CD8-positive, alpha-beta memory T cell (primary cell): Measurements from ENCODE around the gene PTPRE. TPM values are rescaled to one million over a fixed set of nuclear protein-coding genes. Genes with fewer than 3 reads are reported as not detected.
A peak's percentile ranks its signal among the peaks of the same experiment; 100 is the strongest.

ENCODE experiments used
- CTCF ChIA-PET: fragments of 350-600 bp; sonication (Branson Sonifier 250); formaldehyde crosslinking; loops from one replicate; lab custom pipeline; 2021; ENCODE audit warnings: antibody characterized with exemption; lab: Charles Lee
- POLR2A ChIA-PET: fragments of 350-600 bp; sonication (Branson Sonifier 250); formaldehyde crosslinking; loops from one replicate; lab custom pipeline; 2021; ENCODE audit warnings: antibody characterized with exemption; lab: Charles Lee
- DNase-seq, 5 donors: peaks; one replicate each; pipeline versions ENCODE4 v3.0.0 to v3.0.0-alpha.2; 2020 to 2022; ENCODE audit warnings: mixed read lengths in 1 of 5
- H3K27ac ChIP-seq: one replicate; pipeline ENCODE4 v1.7.0; 2013; ENCODE audit warnings: low read depth, mild to moderate bottlenecking, low read length, moderate library complexity
- H3K27me3 ChIP-seq: 2 replicates; pipeline ENCODE4 v1.7.0; 2013; ENCODE audit warnings: low read length, mild to moderate bottlenecking; ENCODE audit not compliant: insufficient read depth, poor library complexity, severe bottlenecking
- H3K36me3 ChIP-seq: 2 replicates; pipeline ENCODE4 v1.7.0; 2013; ENCODE audit warnings: mild to moderate bottlenecking, low read length, moderate library complexity; ENCODE audit not compliant: insufficient read depth
- H3K4me1 ChIP-seq: 2 replicates; pipeline ENCODE4 v1.7.0; 2013; ENCODE audit warnings: mild to moderate bottlenecking, low read length, moderate library complexity; ENCODE audit not compliant: insufficient read depth
- H3K4me3 ChIP-seq: 2 replicates; pipeline ENCODE4 v1.7.0; 2013; ENCODE audit warnings: mild to moderate bottlenecking, low read length
- H3K9me3 ChIP-seq: 2 replicates; pipeline ENCODE4 v1.7.0; 2013; ENCODE audit warnings: mild to moderate bottlenecking, low read length
- H3K27ac Mint-ChIP-seq, 8 donors: one replicate each; pipeline ENCODE4 v1.8.0; 2020 to 2021; ENCODE audit warnings: mixed read lengths in 8 of 8, mild to moderate bottlenecking in 6 of 8, inconsistent platforms in 3 of 8, moderate library complexity in 3 of 8
- H3K27me3 Mint-ChIP-seq, 2 donors: one replicate each; pipeline ENCODE4 v1.8.0; 2020 to 2021; ENCODE audit warnings: mixed read lengths in 2 of 2, mild to moderate bottlenecking in 1 of 2, moderate library complexity in 1 of 2
- H3K36me3 Mint-ChIP-seq, 3 donors: one replicate each; pipeline ENCODE4 v1.8.0; 2020 to 2021; ENCODE audit warnings: mixed read lengths in 3 of 3, inconsistent platforms in 1 of 3, mild to moderate bottlenecking in 1 of 3
- H3K4me1 Mint-ChIP-seq, 3 donors: one replicate each; pipeline ENCODE4 v1.8.0; 2020 to 2021; ENCODE audit warnings: mixed read lengths in 3 of 3, inconsistent platforms in 1 of 3, mild to moderate bottlenecking in 1 of 3
- H3K4me3 Mint-ChIP-seq, 7 donors: one replicate each; pipeline ENCODE4 v1.8.0; 2020 to 2021; ENCODE audit warnings: mixed read lengths in 7 of 7, mild to moderate bottlenecking in 6 of 7, moderate library complexity in 4 of 7, inconsistent platforms in 2 of 7
- H3K9me3 Mint-ChIP-seq, 5 donors: one replicate each; pipeline ENCODE4 v1.8.0; 2020 to 2022; ENCODE audit warnings: mixed read lengths in 5 of 5, mild to moderate bottlenecking in 3 of 5, moderate library complexity in 2 of 5, inconsistent platforms in 1 of 5
- polyA plus RNA-seq: library from polyadenylated mRNA; unstranded; fragments of 300-500 nt; fragmentation: Illumina TruSeq; gene quantifications from one replicate; pipeline ENCODE4 v1.2.3, GENCODE V29; 2021
- total RNA-seq, 2 experiments: library from RNA; stranded (reverse); gene quantifications; one replicate each; pipeline ENCODE4 v1.2.3, GENCODE V29; 2021

PTPRE gene
- total and polyA plus RNA-seq, 3 experiments from 2014 or later: 25.2 to 29.5 (median 26.0) TPM

- H3K9me3 ChIP-seq: no peaks in the 10 kb centered on the region
- ChIA-PET POLR2A (interaction anchor here (0.8 kb wide), 1 partner anchor 10 kb away, joined by 3 read pairs; no protein-coding TSS in a partner anchor), CTCF (interaction anchor here (1.9 kb wide), 1 partner anchor 18 kb away, joined by 7 read pairs; no protein-coding TSS in a partner anchor)
- peaks cover 52 to 72% (median 71%) of the 10 kb centered on the region in 3 donors for H3K4me1 Mint-ChIP-seq
- H3K4me3 ChIP-seq: no peak overlapping the region
- H3K9me3 Mint-ChIP-seq: no peaks in the 10 kb centered on the region
- H3K36me3 ChIP-seq: peaks cover 41% of the 10 kb centered on the region
- H3K4me3 Mint-ChIP-seq: no peak overlapping the region
- H3K36me3 Mint-ChIP-seq: peaks cover 3 to 87% (median 21%) of the 10 kb centered on the region in 3 donors
- H3K27me3 ChIP-seq: no peaks in the 10 kb centered on the region
- peak overlapping the region in 2 of 8 donors; percentile 8 to 90 for H3K27ac Mint-ChIP-seq
- H3K4me1 ChIP-seq: peaks cover 35% of the 10 kb centered on the region
- no peak for DNase-seq
- no peaks in the 10 kb centered on the region for H3K27me3 Mint-ChIP-seq
- H3K27ac ChIP-seq: no peak overlapping the region
Measured at GRCh38 chr10:128053356-128053755, 146.5 kb downstream of the PTPRE start.

- no peaks in the 10 kb centered on the region for H3K27me3 ChIP-seq
- POLR2A ChIA-PET: no interaction called here
- peaks cover 41% of the 10 kb centered on the region for H3K36me3 ChIP-seq
- no peaks in the 10 kb centered on the region for H3K9me3 ChIP-seq
- CTCF ChIA-PET: interaction anchor here (0.8 to 1.9 kb wide), 2 partner anchors 19 to 157 kb away, joined by 4 to 7 read pairs; no protein-coding TSS in a partner anchor
- DNase-seq: no peak
- Mint-ChIP-seq H3K36me3 (peaks cover 3 to 87% (median 21%) of the 10 kb centered on the region in 3 donors), H3K27ac (peak overlapping the region in 3 of 8 donors; percentile 7 to 80 (median 25)), H3K4me3 (peak overlapping the region in 1 of 7 donors; percentile 20), H3K9me3 (no peaks in the 10 kb centered on the region), H3K4me1 (peaks cover 53 to 72% (median 71%) of the 10 kb centered on the region in 3 donors), H3K27me3 (no peaks in the 10 kb centered on the region)
- peaks cover 33% of the 10 kb centered on the region for H3K4me1 ChIP-seq
- no peak overlapping the region for H3K27ac ChIP-seq
- no peak overlapping the region for H3K4me3 ChIP-seq
Measured at GRCh38 chr10:128054163-128054970, 147.5 kb downstream of the PTPRE start.

GRCh38 chr10:128055061-128055868, 148.4 kb downstream of the PTPRE start:
- Histone ChIP-seq H3K4me3 (no peak overlapping the region), H3K36me3 (peaks cover 41% of the 10 kb centered on the region), H3K4me1 (peaks cover 34% of the 10 kb centered on the region), H3K9me3 (no peaks in the 10 kb centered on the region), H3K27ac (no peak overlapping the region), H3K27me3 (no peaks in the 10 kb centered on the region)
- Mint-ChIP-seq H3K4me3 (no peak overlapping the region), H3K27me3 (no peaks in the 10 kb centered on the region), H3K4me1 (peaks cover 54 to 72% (median 71%) of the 10 kb centered on the region in 3 donors), H3K36me3 (peaks cover 3 to 87% (median 23%) of the 10 kb centered on the region in 3 donors), H3K9me3 (no peaks in the 10 kb centered on the region), H3K27ac (peak overlapping the region in 5 of 8 donors; percentile 51 to 80 (median 68))
- DNase-seq: no peak
- CTCF ChIA-PET: interaction anchor here (0.8 to 1.9 kb wide), 2 partner anchors 20 to 157 kb away, joined by 4 to 6 read pairs; no protein-coding TSS in a partner anchor
- POLR2A ChIA-PET: no interaction called here

GRCh38 chr10:128056303-128057050, 149.6 kb downstream of the PTPRE start:
- Mint-ChIP-seq H3K36me3 (peaks cover 3 to 82% (median 23%) of the 10 kb centered on the region in 3 donors), H3K9me3 (no peaks in the 10 kb centered on the region), H3K4me1 (peaks cover 53 to 71% (median 69%) of the 10 kb centered on the region in 3 donors), H3K27me3 (no peaks in the 10 kb centered on the region), H3K4me3 (no peak overlapping the region), H3K27ac (peak overlapping the region in 3 of 8 donors; percentile 54 to 82 (median 55))
- no peaks in the 10 kb centered on the region for H3K27me3 ChIP-seq
- no peak for DNase-seq
- peaks cover 22% of the 10 kb centered on the region for H3K4me1 ChIP-seq
- CTCF ChIA-PET: interaction anchor here (1.9 kb wide), 1 partner anchor 21 kb away, joined by 6 read pairs; no protein-coding TSS in a partner anchor
- no peak overlapping the region for H3K4me3 ChIP-seq
- POLR2A ChIA-PET: no interaction called here
- H3K9me3 ChIP-seq: no peaks in the 10 kb centered on the region
- H3K36me3 ChIP-seq: peaks cover 30% of the 10 kb centered on the region
- H3K27ac ChIP-seq: no peak overlapping the region

- Mint-ChIP-seq H3K27ac (peak overlapping the region; percentile 76 to 93 (median 84)), H3K9me3 (no peaks in the 10 kb centered on the region), H3K27me3 (no peaks in the 10 kb centered on the region), H3K4me1 (peaks cover 58 to 74% (median 71%) of the 10 kb centered on the region in 3 donors), H3K36me3 (peaks cover 3 to 72% (median 22%) of the 10 kb centered on the region in 3 donors), H3K4me3 (peak overlapping the region in 2 of 7 donors; percentile 5 to 79)
- ChIA-PET CTCF (interaction anchor here (1.2 to 1.6 kb wide), 4 partner anchors 11 to 154 kb away, joined by 3 to 10 read pairs (median 5); no protein-coding TSS in a partner anchor), POLR2A (interaction anchor here (0.9 kb wide), 1 partner anchor 10 kb away, joined by 5 read pairs; no protein-coding TSS in a partner anchor)
- Histone ChIP-seq H3K27ac (no peak overlapping the region), H3K4me1 (peaks cover 31% of the 10 kb centered on the region), H3K27me3 (no peaks in the 10 kb centered on the region), H3K9me3 (no peaks in the 10 kb centered on the region), H3K36me3 (peaks cover 25% of the 10 kb centered on the region), H3K4me3 (no peak overlapping the region)
- no peak for DNase-seq
Measured at GRCh38 chr10:128058106-128058749, 151.3 kb downstream of the PTPRE start.

- POLR2A ChIA-PET: interaction anchor here (0.9 kb wide), 1 partner anchor 10 kb away, joined by 5 read pairs; no protein-coding TSS in a partner anchor
- peaks cover 3 to 69% (median 22%) of the 10 kb centered on the region in 3 donors for H3K36me3 Mint-ChIP-seq
Measured at GRCh38 chr10:128058750-128059134, 151.8 kb downstream of the PTPRE start.

More at GRCh38 chr10:128058750-128059134, 151.8 kb downstream of the PTPRE start:
- peak overlapping the region; percentile 59 to 97 (median 84) for H3K27ac Mint-ChIP-seq
- no peak overlapping the region for H3K4me3 ChIP-seq
- H3K9me3 ChIP-seq: no peaks in the 10 kb centered on the region
- no peaks in the 10 kb centered on the region for H3K27me3 ChIP-seq
- H3K27me3 Mint-ChIP-seq: no peaks in the 10 kb centered on the region
- CTCF ChIA-PET: interaction anchor here (1.2 to 1.6 kb wide), 5 partner anchors 10 to 153 kb away, joined by 3 to 10 read pairs (median 6); no protein-coding TSS in a partner anchor
- peak overlapping the region in 3 of 7 donors; percentile 29 to 62 (median 54) for H3K4me3 Mint-ChIP-seq
- DNase-seq: no peak
- H3K4me1 Mint-ChIP-seq: peaks cover 63 to 79% (median 75%) of the 10 kb centered on the region in 3 donors
- peaks cover 36% of the 10 kb centered on the region for H3K4me1 ChIP-seq
- no peaks in the 10 kb centered on the region for H3K9me3 Mint-ChIP-seq
- no peak overlapping the region for H3K27ac ChIP-seq
- H3K36me3 ChIP-seq: peaks cover 25% of the 10 kb centered on the region
